K562 (cell line): ENCODE results near the gene SEC22C. TPM values are rescaled to one million over a fixed set of nuclear protein-coding genes. Genes with fewer than 3 reads are reported as not detected.

Experiments used
- ATAC-seq: fragments of 200-7000 bp; cut with Tn5 transposase; 3 replicates; pipeline ENCODE4 v1.9.1; 2020; ENCODE audit warnings: moderate library complexity
- BruUV-seq: library from RNA; stranded (reverse); fragments of 400-500 nt; replicated peaks from 2 replicates; lab custom pipeline; 2021; lab: Mats Ljungman, UMichigan
- CTCF ChIA-PET: fragments of 300-600 bp; formaldehyde crosslinking; extraction: SDS; loops from one replicate; lab custom pipeline; 2021; ENCODE audit warnings: low intra/inter-chr PET ratio; lab: Yijun Ruan, JAX
- POLR2A ChIA-PET: fragments of 300-600, 350-650 bp; sonication (Branson Sonifier 250); formaldehyde crosslinking; extraction: SDS; loops from one replicate; lab custom pipeline; 2021; ENCODE audit warnings: antibody characterized with exemption, inconsistent platforms; lab: Yijun Ruan, JAX
- DNase-seq, 4 experiments: peaks; one replicate each; pipeline versions ENCODE4 v3.0.0 to v3.0.0-alpha.2; 2011 to 2018; ENCODE audit warnings: low spot score in 3 of 4, mixed read lengths in 3 of 4; ENCODE audit errors: extremely low read depth in 1 of 4
- FAIRE-seq: peaks from 2 replicates; lab custom pipeline; 2011; peaks lifted over from hg19 to GRCh38; lab: Jason Lieb, UNC
- H2AFZ ChIP-seq: 2 replicates; pipeline ENCODE4 v1.6.0; 2011; ENCODE audit warnings: low read depth, low read length, control low read depth, inconsistent platforms
- H3K27ac ChIP-seq: fragments of 200-600 bp; 3 replicates; pipeline ENCODE4 v1.8.0; 2011; ENCODE audit warnings: low read depth, mild to moderate bottlenecking, control low read depth, inconsistent platforms, low read length, moderate library complexity, mixed read lengths; ENCODE audit errors: extremely low read depth
- H3K27me3 ChIP-seq, 2 experiments: fragments of 300-600 bp in 1 of 2; 2 replicates in 1 of 2; 3 replicates in 1 of 2; pipeline versions ENCODE4 v1.6.0 to v1.8.0; 2011; ENCODE audit warnings: inconsistent platforms in 2 of 2, low read length in 2 of 2, mild to moderate bottlenecking in 1 of 2, mixed read lengths in 1 of 2, moderate library complexity in 1 of 2; ENCODE audit not compliant: control insufficient read depth in 2 of 2, insufficient read depth in 2 of 2
- H3K36me3 ChIP-seq: fragments of 300-600 bp; 3 replicates; pipeline ENCODE4 v1.8.0; 2011; ENCODE audit warnings: mild to moderate bottlenecking, low read length, inconsistent platforms; ENCODE audit not compliant: control insufficient read depth, insufficient read depth
- H3K4me1 ChIP-seq, 2 experiments: fragments of 200-600 bp in 1 of 2; replicated peaks in 1 of 2; 2 replicates in 1 of 2; 3 replicates in 1 of 2; pipeline versions ENCODE4 v1.5.1 to v1.8.0; 2011; ENCODE audit warnings: inconsistent platforms in 2 of 2, low read length in 2 of 2, mild to moderate bottlenecking in 1 of 2, mixed read lengths in 1 of 2, moderate library complexity in 1 of 2; ENCODE audit not compliant: control insufficient read depth in 2 of 2, insufficient read depth in 2 of 2
- H3K4me2 ChIP-seq: 2 replicates; pipeline ENCODE4 v1.6.1; 2011; ENCODE audit warnings: low read length, control low read depth, inconsistent platforms, mixed read lengths; ENCODE audit not compliant: insufficient read depth
- H3K4me3 ChIP-seq: fragments of 200-600 bp; sonication (generic), shearing (Covaris generic); 2 replicates; pipeline ENCODE4 v1.5.1; 2016; ENCODE audit warnings: control low read depth, inconsistent platforms
- H3K79me2 ChIP-seq: fragments of 200-600 bp; 3 replicates; pipeline ENCODE4 v1.8.0; 2011; ENCODE audit warnings: low read length, inconsistent platforms; ENCODE audit not compliant: control insufficient read depth, insufficient read depth
- H3K9ac ChIP-seq, 2 experiments: 2 replicates each; pipeline versions ENCODE4 v1.6.0 to v1.6.1; 2011; ENCODE audit warnings: low read depth in 2 of 2, low read length in 2 of 2, control low read depth in 1 of 2, inconsistent platforms in 1 of 2, mild to moderate bottlenecking in 1 of 2, mixed read lengths in 1 of 2; ENCODE audit not compliant: insufficient read depth in 1 of 2
- H3K9me1 ChIP-seq: one replicate; pipeline ENCODE4 v1.6.0; 2011; ENCODE audit warnings: inconsistent platforms, mild to moderate bottlenecking, low read length, moderate library complexity; ENCODE audit not compliant: control insufficient read depth, insufficient read depth
- H3K9me3 ChIP-seq: replicated peaks from 2 replicates; pipeline ENCODE4 v1.5.1; 2011; ENCODE audit warnings: low read depth, low read length, inconsistent platforms; ENCODE audit not compliant: control insufficient read depth, insufficient read depth
- H4K20me1 ChIP-seq: replicated peaks from 2 replicates; pipeline ENCODE4 v1.6.1; 2011; ENCODE audit warnings: low read length, inconsistent platforms, mixed read lengths; ENCODE audit not compliant: control insufficient read depth, insufficient read depth
- EGR1 ChIP-seq: fragments of 450-650 bp; conservative IDR thresholded peaks from 2 replicates; pipeline ENCODE4 v1.6.1; 2017; ENCODE audit warnings: mild to moderate bottlenecking
- GMEB1 ChIP-seq: fragments of 250-450 bp; sonication (Bioruptor Pico); IDR thresholded peaks from 2 replicates; pipeline ENCODE4 v1.4.0; 2020; ENCODE audit warnings: mild to moderate bottlenecking
- MTA3 ChIP-seq: fragments of 450-650 bp; formaldehyde crosslinking; IDR thresholded peaks from 2 replicates; pipeline ENCODE4 v1.6.1; 2017; ENCODE audit warnings: mild to moderate bottlenecking, borderline replicate concordance
- WGBS: fragments of 100-300 bp; shearing (Covaris generic); methylation state at CpG from one replicate; pipeline ENCODE4 v1.1.6; 2016; ENCODE audit warnings: low coverage, mixed read lengths; ENCODE audit not compliant: insufficient coverage; ENCODE audit errors: missing lambda C conversion rate; 5-methylcytosine and 5-hydroxymethylcytosine counted together
- in situ Hi-C: fragments of 300-500 bp; cut with MboI; formaldehyde crosslinking; loops from 4 replicates; pipeline ENCODE4 v1.15.0; 2018; ENCODE audit warnings: inconsistent platforms, mixed read lengths
- intact Hi-C: fragments of 100-400 bp; cut with micrococcal nuclease; formaldehyde crosslinking; loops from 2 replicates; pipeline ENCODE4 v1.14.2; 2022
- polyA plus RNA-seq, 8 experiments: library from polyadenylated mRNA; depleted of rRNA in 4 of 8; stranded (reverse) in 5 of 8; unstranded in 3 of 8; fragments of >200 nt; fragmentation: Nextera tagmentation in 2 of 8; fragmentation: Illumina TruSeq in 1 of 8; extraction: Ambion mirVana in 2 of 8; extraction: Trizol in 1 of 8; gene quantifications; 2 replicates each; pipeline versions ENCODE4 v1.2.1 to v1.2.3, GENCODE V29; 2011 to 2014; ENCODE audit warnings: inconsistent platforms in 1 of 8, missing spikeins in 1 of 8
- total RNA-seq, 7 experiments: library from RNA; depleted of rRNA in 6 of 7; stranded (reverse); fragments of >200 nt in 6 of 7; fragmentation: Illumina TruSeq in 2 of 7; extraction: Trizol in 2 of 7; gene quantifications; 2 replicates each; pipeline versions ENCODE4 v1.2.1 to v1.2.3, GENCODE V29; 2011 to 2021; ENCODE audit warnings: low replicate concordance in 1 of 7

Gene SEC22C
- total and polyA plus RNA-seq, 9 of the 15 experiments (the other 6 are each of a cell fraction or from before 2014, with no cell fraction given), result 35.6 to 68.4 (median 50.7) TPM

- DNase-seq (no peak), ATAC-seq (peak; percentile 17; the same call in 2 of the 3 replicates), FAIRE-seq (no peak)
- no peaks in the 10 kb centered on the region for H3K9me1 ChIP-seq
- in situ Hi-C loops (no loop called here), intact Hi-C loops (no loop called here)
- TF ChIP-seq EGR1 (0 out of 2 replicates have a peak, but pooled peaks have one; percentile 9), GMEB1 (no peak)
- peaks cover 0 to 3% of the 10 kb centered on the region in 2 experiments; a peak in 1 of 5 replicates for H3K4me1 ChIP-seq
- no peak overlapping the region for H3K27ac ChIP-seq
- peaks cover 2 to 47% of the 10 kb centered on the region in 2 experiments; a peak in 4 of 5 replicates for H3K27me3 ChIP-seq
- H3K9me3 ChIP-seq, result no peaks in the 10 kb centered on the region
- H3K79me2 ChIP-seq, result no peaks in the 10 kb centered on the region
- no peak overlapping the region for H3K9ac ChIP-seq
- H4K20me1 ChIP-seq, result no peaks in the 10 kb centered on the region; the same call in 1 of the 2 replicates
- BruUV-seq, result no TSS peak
- no peaks in the 10 kb centered on the region for H3K36me3 ChIP-seq
- no peak overlapping the region for H3K4me3 ChIP-seq
- 15% methylated on average over 12 of the region's 12 CpGs for WGBS
- H3K4me2 ChIP-seq, result no peak overlapping the region
- CTCF ChIA-PET, result no interaction called here
- no peak overlapping the region for H2AFZ ChIP-seq
- POLR2A ChIA-PET, result no interaction called here
Measured at GRCh38 chr3:42515391-42515916, 66.3 kb downstream of the SEC22C start.

- H3K9ac ChIP-seq, result no peak overlapping the region
- no peak for ATAC-seq
- in situ Hi-C loops, result no loop called here
- H3K27me3 ChIP-seq, result peaks cover 2 to 49% of the 10 kb centered on the region in 2 experiments; a peak in 4 of 5 replicates
- no peak overlapping the region for H2AFZ ChIP-seq
- H3K9me3 ChIP-seq, result no peaks in the 10 kb centered on the region
- no peak overlapping the region for H3K27ac ChIP-seq
- TF ChIP-seq MTA3, result no peak
- TF ChIP-seq, all 486 proteins: peak for 0
- peaks cover 0 to 3% of the 10 kb centered on the region in 2 experiments; a peak in 1 of 5 replicates for H3K4me1 ChIP-seq
- no peaks in the 10 kb centered on the region for H3K79me2 ChIP-seq
- CTCF ChIA-PET, result no interaction called here
- H3K36me3 ChIP-seq, result no peaks in the 10 kb centered on the region
- H3K9me1 ChIP-seq, result no peaks in the 10 kb centered on the region
- FAIRE-seq (no peak), DNase-seq (no peak)
- WGBS, result 2% methylated on average over 4 of the region's 4 CpGs
- no peak overlapping the region for H3K4me3 ChIP-seq
- H3K4me2 ChIP-seq, result no peak overlapping the region
- intact Hi-C loops, result no loop called here
- POLR2A ChIA-PET, result interaction anchor here (0.6 to 1.0 kb wide), 2 partner anchors 13 to 1515 kb away, joined by 3 read pairs; partner anchors contain the start of gene VIPR1
- no TSS peak for BruUV-seq
- H4K20me1 ChIP-seq, result no peaks in the 10 kb centered on the region; the same call in 1 of the 2 replicates
Measured at GRCh38 chr3:42514876-42515275, 66.9 kb downstream of the SEC22C start.
